ENCODE data around the gene MYBBP1A.

Gene MYBBP1A

GRCh38 chr17:4530799-4531730 is 24.1 kb downstream of the MYBBP1A start:
- no peak for TF ChIP-seq CTCF (IDR thresholded peaks at IDR 0.05; ENCODE audit: insufficient read depth, low read length, poor library complexity, severe bottlenecking)
- Histone ChIP-seq H3K27me3 (replicated peaks; ENCODE audit: control insufficient read depth, insufficient read depth, low read length) (no peaks in the 10 kb centered on the region; the same call in 1 of the 2 replicates), H3K4me3 (replicated peaks; ENCODE audit: low read depth, low read length) (no peak overlapping the region)

GRCh38 chr17:4529533-4530152 is 25.5 kb downstream of the MYBBP1A start:
- H3K4me3 ChIP-seq (replicated peaks; ENCODE audit: low read depth, low read length) = no peak overlapping the region
- no peaks in the 10 kb centered on the region; the same call in 1 of the 2 replicates for H3K27me3 ChIP-seq (replicated peaks; ENCODE audit: control insufficient read depth, insufficient read depth, low read length)
- TF ChIP-seq CTCF (IDR thresholded peaks at IDR 0.05; ENCODE audit: insufficient read depth, low read length, poor library complexity, severe bottlenecking) = no peak
- DNase-seq (ENCODE audit: extremely low read depth, insufficient read length) = no peak
- H3K36me3 ChIP-seq (ENCODE audit: control insufficient read depth, insufficient read depth, low read length) = no peaks in the 10 kb centered on the region

More at GRCh38 chr17:4530799-4531730, 24.1 kb downstream of the MYBBP1A start:
- no peak for DNase-seq (ENCODE audit: extremely low read depth, insufficient read length)
- H3K36me3 ChIP-seq (ENCODE audit: control insufficient read depth, insufficient read depth, low read length) = no peaks in the 10 kb centered on the region

- no peak overlapping the region for H3K4me3 ChIP-seq (replicated peaks; ENCODE audit: low read depth, low read length)
- TF ChIP-seq CTCF (IDR thresholded peaks at IDR 0.05; ENCODE audit: insufficient read depth, low read length, poor library complexity, severe bottlenecking) = no peak
- H3K27me3 ChIP-seq (replicated peaks; ENCODE audit: control insufficient read depth, insufficient read depth, low read length) = no peaks in the 10 kb centered on the region; the same call in 1 of the 2 replicates
- no peaks in the 10 kb centered on the region for H3K36me3 ChIP-seq (ENCODE audit: control insufficient read depth, insufficient read depth, low read length)
- DNase-seq (ENCODE audit: extremely low read depth, insufficient read length) = no peak
Measured at GRCh38 chr17:4527566-4528125, 27.5 kb downstream of the MYBBP1A start.

- DNase-seq (ENCODE audit: extremely low read depth, insufficient read length) = no peak
- Histone ChIP-seq H3K36me3 (ENCODE audit: control insufficient read depth, insufficient read depth, low read length) (no peaks in the 10 kb centered on the region), H3K4me3 (replicated peaks; ENCODE audit: low read depth, low read length) (no peak overlapping the region), H3K27me3 (replicated peaks; ENCODE audit: control insufficient read depth, insufficient read depth, low read length) (no peaks in the 10 kb centered on the region; the same call in 1 of the 2 replicates)
- TF ChIP-seq CTCF (IDR thresholded peaks at IDR 0.05; ENCODE audit: insufficient read depth, low read length, poor library complexity, severe bottlenecking) = no peak
Measured at GRCh38 chr17:4527134-4527533, 28.1 kb downstream of the MYBBP1A start.

- no peaks in the 10 kb centered on the region; the same call in 1 of the 2 replicates for H3K27me3 ChIP-seq (replicated peaks; ENCODE audit: control insufficient read depth, insufficient read depth, low read length)
- no peak overlapping the region for H3K4me3 ChIP-seq (replicated peaks; ENCODE audit: low read depth, low read length)
- TF ChIP-seq CTCF (IDR thresholded peaks at IDR 0.05; ENCODE audit: insufficient read depth, low read length, poor library complexity, severe bottlenecking) = no peak
- no peak for DNase-seq (ENCODE audit: extremely low read depth, insufficient read length)
- no peaks in the 10 kb centered on the region for H3K36me3 ChIP-seq (ENCODE audit: control insufficient read depth, insufficient read depth, low read length)
Measured at GRCh38 chr17:4525691-4526397, 29.3 kb downstream of the MYBBP1A start.
